SK-N-SH (cell line): Measurements from ENCODE around the gene CD248. TPM values are rescaled to one million over a fixed set of nuclear protein-coding genes. Genes with fewer than 3 reads are reported as not detected.

Experiments
- CTCF ChIA-PET: fragments of 300-600, 350-600 bp; formaldehyde crosslinking; extraction: SDS; loops from one replicate; lab custom pipeline; 2021; lab: Yijun Ruan, JAX
- POLR2A ChIA-PET: fragments of 350-600 bp; sonication (Branson Sonifier 250); formaldehyde crosslinking; extraction: SDS; loops from one replicate; lab custom pipeline; 2020; ENCODE audit warnings: antibody characterized with exemption, inconsistent platforms; lab: Yijun Ruan, JAX
- DNase-seq: peaks from one replicate; pipeline ENCODE4 v3.0.0; 2012
- H2AFZ ChIP-seq: fragments of 200-600 bp; sonication (generic); 2 replicates; pipeline ENCODE4 v1.8.1; 2016; ENCODE audit warnings: antibody characterized with exemption, mild to moderate bottlenecking, low read depth
- H3F3A ChIP-seq: fragments of 200-600 bp; sonication (generic); replicated peaks from 2 replicates; pipeline ENCODE3; 2016; ENCODE audit warnings: antibody characterized with exemption, mild to moderate bottlenecking; ENCODE audit not compliant: insufficient read depth
- H3K27ac ChIP-seq, 2 experiments: fragments of 200-500 bp in 1 of 2; fragments of 200-600 bp in 1 of 2; sonication (Bioruptor generic) in 1 of 2; sonication (generic), shearing (Covaris generic) in 1 of 2; 2 replicates each; pipeline versions ENCODE4 v1.5.1 to v1.6.1; 2014 to 2016; ENCODE audit warnings: low read depth in 2 of 2, inconsistent platforms in 1 of 2, low read length in 1 of 2, mild to moderate bottlenecking in 1 of 2, mixed read lengths in 1 of 2
- H3K27me3 ChIP-seq: fragments of 200-600 bp; sonication (generic), shearing (Covaris generic); 2 replicates; pipeline ENCODE4 v1.6.1; 2016; ENCODE audit warnings: mixed run types; ENCODE audit not compliant: insufficient read depth
- H3K36me3 ChIP-seq, 2 experiments: fragments of 200-500 bp in 1 of 2; fragments of 200-600 bp in 1 of 2; sonication (Bioruptor generic) in 1 of 2; sonication (generic) in 1 of 2; replicated peaks in 1 of 2; 2 replicates each; pipeline versions ENCODE3 to v1.5.1; 2014 to 2016; ENCODE audit warnings: low read length in 1 of 2, mild to moderate bottlenecking in 1 of 2; ENCODE audit not compliant: insufficient read depth in 2 of 2, control insufficient read depth in 1 of 2
- H3K4me1 ChIP-seq, 2 experiments: fragments of 200-500 bp in 1 of 2; fragments of 200-600 bp in 1 of 2; sonication (Bioruptor generic) in 1 of 2; sonication (generic), shearing (Covaris generic) in 1 of 2; 2 replicates each; pipeline versions ENCODE4 v1.5.1 to v1.6.1; 2014 to 2016; ENCODE audit warnings: low read depth in 1 of 2, low read length in 1 of 2, mixed run types in 1 of 2; ENCODE audit not compliant: insufficient read depth in 2 of 2, control insufficient read depth in 1 of 2
- H3K4me2 ChIP-seq: fragments of 200-600 bp; sonication (generic), shearing (Covaris generic); 2 replicates; pipeline ENCODE4 v1.6.1; 2017; ENCODE audit warnings: mixed run types
- H3K4me3 ChIP-seq, 2 experiments: fragments of 200-500 bp in 1 of 2; fragments of 200-600 bp in 1 of 2; sonication (Bioruptor generic) in 1 of 2; sonication (generic), shearing (Covaris generic) in 1 of 2; 2 replicates each; pipeline versions ENCODE4 v1.5.1 to v1.8.1; 2014 to 2016; ENCODE audit warnings: low read depth in 2 of 2, inconsistent platforms in 1 of 2, low read length in 1 of 2, mild to moderate bottlenecking in 1 of 2, mixed read lengths in 1 of 2, moderate library complexity in 1 of 2
- H3K79me2 ChIP-seq: fragments of 200-600 bp; sonication (generic); 2 replicates; pipeline ENCODE4 v1.8.1; 2017; ENCODE audit warnings: mild to moderate bottlenecking; ENCODE audit not compliant: insufficient read depth
- H3K9ac ChIP-seq: fragments of 200-600 bp; sonication (generic); 2 replicates; pipeline ENCODE4 v1.6.1; 2017; ENCODE audit warnings: mixed run types
- H3K9me2 ChIP-seq: fragments of 200-600 bp; sonication (generic); 2 replicates; pipeline ENCODE4 v1.6.1; 2017; ENCODE audit warnings: mixed run types
- H3K9me3 ChIP-seq: fragments of 200-600 bp; sonication (generic); 2 replicates; pipeline ENCODE4 v1.6.1; 2017; ENCODE audit warnings: mixed run types, mild to moderate bottlenecking, moderate library complexity
- H4K20me1 ChIP-seq: fragments of 200-600 bp; sonication (generic); 2 replicates; pipeline ENCODE4 v1.6.1; 2017; ENCODE audit warnings: mild to moderate bottlenecking, mixed run types; ENCODE audit not compliant: insufficient read depth
- CHD2 ChIP-seq: fragments of 150-350 bp; IDR thresholded peaks from 2 replicates; pipeline ENCODE4 v1.6.1; 2018; ENCODE audit warnings: low read length; ENCODE audit not compliant: partially characterized antibody
- CTCF ChIP-seq: fragments of 200-600 bp; sonication (generic); IDR thresholded peaks from 2 replicates; pipeline ENCODE4 v1.6.1; 2017; ENCODE audit warnings: antibody characterized with exemption, mild to moderate bottlenecking, moderate library complexity
- FOXJ3 ChIP-seq: sonication (generic); formaldehyde crosslinking; IDR thresholded peaks from 2 replicates; pipeline ENCODE4 v1.5.1; 2020; ENCODE audit warnings: mild to moderate bottlenecking, missing genetic modification reagents
- GABPA ChIP-seq: IDR thresholded peaks from 2 replicates; pipeline ENCODE4 v1.4.0; 2012; ENCODE audit warnings: low read depth, mild to moderate bottlenecking
- GATA2 ChIP-seq: sonication (generic); formaldehyde crosslinking; IDR thresholded peaks from 2 replicates; pipeline ENCODE4 v1.5.0; 2020; ENCODE audit warnings: mild to moderate bottlenecking, missing genetic modification reagents
- MAX ChIP-seq: IDR thresholded peaks from 2 replicates; pipeline ENCODE4 v1.4.0; 2012; ENCODE audit warnings: low read depth
- NFIC ChIP-seq: IDR thresholded peaks from 2 replicates; pipeline ENCODE4 v1.4.0; 2012; ENCODE audit warnings: borderline replicate concordance
- NRF1 ChIP-seq: IDR thresholded peaks from 2 replicates; pipeline ENCODE4 v1.6.1; 2012; ENCODE audit warnings: low read depth, mild to moderate bottlenecking, low read length
- RCOR1 ChIP-seq: fragments of 150-350 bp; IDR thresholded peaks from 2 replicates; pipeline ENCODE4 v1.6.1; 2017; ENCODE audit warnings: antibody characterized with exemption, low read length
- TAF1 ChIP-seq: IDR thresholded peaks from 2 replicates; pipeline ENCODE4 v1.6.1; 2012; ENCODE audit warnings: low read depth, mild to moderate bottlenecking, low read length, moderate library complexity, borderline replicate concordance
- YY1 ChIP-seq: IDR thresholded peaks from 2 replicates; pipeline ENCODE4 v1.4.0; 2012; ENCODE audit warnings: low read depth, mild to moderate bottlenecking
- WGBS: methylation state at CpG from one replicate; pipeline ENCODE4 v1.1.6; 2017; ENCODE audit warnings: low lambda C conversion rate; 5-methylcytosine and 5-hydroxymethylcytosine counted together
- polyA plus RNA-seq, 3 experiments: library from polyadenylated mRNA; depleted of rRNA; stranded (reverse); fragments of >200 nt; gene quantifications; 2 replicates each; pipeline ENCODE4 v1.2.3, GENCODE V29; 2012
- TF ChIP-seq, protein P1 (sequence below): IDR thresholded peaks from 2 replicates; pipeline ENCODE4 v1.6.1; 2012; ENCODE audit warnings: mild to moderate bottlenecking, low read depth, low read length, moderate library complexity
- TF ChIP-seq, protein P2 (sequence below): IDR thresholded peaks from 2 replicates; pipeline ENCODE4 v1.4.0; 2012; ENCODE audit warnings: low read depth, borderline replicate concordance

The CD248 gene
- polyA plus RNA-seq, 1 of the 3 experiments (the other 2 are of a cell fraction): 7.7 TPM

DNA sequence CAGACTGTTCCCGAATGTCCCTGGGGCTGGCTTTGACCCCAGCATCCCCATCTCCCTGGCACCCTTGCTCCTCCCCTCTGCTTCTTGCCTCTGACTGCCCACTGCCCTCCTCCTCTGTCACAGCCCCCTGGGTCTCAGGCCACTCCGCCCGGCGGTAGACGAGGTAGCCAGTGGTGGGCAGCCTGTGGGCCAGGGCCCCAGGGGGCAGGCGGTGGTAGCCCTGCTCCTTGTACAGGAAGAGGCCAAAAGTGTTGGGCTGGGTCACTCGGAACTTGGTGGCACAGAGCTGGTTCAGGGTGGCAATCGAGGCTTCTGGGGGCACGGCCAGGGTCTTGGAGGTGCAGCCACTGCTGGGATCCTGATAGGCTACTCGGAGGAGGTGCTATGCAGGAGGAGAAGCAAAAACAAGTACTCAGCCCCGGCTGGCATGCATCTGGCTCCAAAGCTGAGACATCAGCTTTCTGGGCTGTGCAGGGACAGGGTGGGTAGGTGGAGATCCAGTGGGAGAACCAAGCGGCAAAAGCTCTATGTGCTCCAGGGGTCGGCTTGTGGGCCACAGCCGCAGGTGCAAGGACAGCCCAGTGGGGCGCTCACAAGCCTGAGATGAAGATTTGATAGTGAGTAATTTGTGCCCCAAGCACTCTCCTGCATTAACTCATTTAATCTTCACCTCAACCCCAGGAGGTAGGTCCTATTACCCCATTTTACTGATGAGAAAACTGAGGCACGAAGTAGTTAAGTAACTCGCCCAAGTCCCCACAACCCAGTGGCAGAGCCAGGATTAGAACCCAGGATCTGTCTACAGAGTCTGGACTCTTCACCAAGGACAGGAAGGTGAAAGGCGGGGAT, 15.8 kb upstream of the CD248 start (continued):
- no peak for TF ChIP-seq CTCF
- no peak for TF ChIP-seq NFIC
- no peak for TF ChIP-seq GATA2 (CRISPR knock-in tag)
- no peak for TF ChIP-seq FOXJ3 (CRISPR knock-in tag)
- no peak for TF ChIP-seq NRF1

- Histone ChIP-seq H3K4me2 (no peak overlapping the region), H3K9me3 (no peaks in the 10 kb centered on the region), H3K27ac (no peak overlapping the region), H2AFZ (no peak overlapping the region), H3F3A (peaks cover 9% of the 10 kb centered on the region), H3K4me1 (peaks cover 30 to 41% of the 10 kb centered on the region in 2 experiments), H3K9ac (no peak overlapping the region), H3K27me3 (no peaks in the 10 kb centered on the region), H4K20me1 (no peaks in the 10 kb centered on the region; the same call in 1 of the 2 replicates), H3K4me3 (no peak overlapping the region), H3K36me3 (peaks cover 8 to 25% of the 10 kb centered on the region in 2 experiments), H3K79me2 (peaks cover 17% of the 10 kb centered on the region), H3K9me2 (no peaks in the 10 kb centered on the region)
- WGBS: 87% methylated on average over 9 of the region's 12 CpGs
- ChIA-PET CTCF (interaction anchor here (0.9 to 8.8 kb wide), 5 partner anchors 13 to 109 kb away, joined by 3 to 280 read pairs (median 6); partner anchors contain the start of genes B4GAT1, BRMS1 and CD248), POLR2A (interaction anchor here (1.1 kb wide), 1 partner anchor 15 kb away, joined by 3 read pairs; the partner anchor contains the start of gene CD248)
- TF ChIP-seq MAX (no peak), NFIC (no peak), TAF1 (no peak), GABPA (no peak), YY1 (no peak), CHD2 (no peak), CTCF (no peak), RCOR1 (no peak)
- TF ChIP-seq, protein P1, sequence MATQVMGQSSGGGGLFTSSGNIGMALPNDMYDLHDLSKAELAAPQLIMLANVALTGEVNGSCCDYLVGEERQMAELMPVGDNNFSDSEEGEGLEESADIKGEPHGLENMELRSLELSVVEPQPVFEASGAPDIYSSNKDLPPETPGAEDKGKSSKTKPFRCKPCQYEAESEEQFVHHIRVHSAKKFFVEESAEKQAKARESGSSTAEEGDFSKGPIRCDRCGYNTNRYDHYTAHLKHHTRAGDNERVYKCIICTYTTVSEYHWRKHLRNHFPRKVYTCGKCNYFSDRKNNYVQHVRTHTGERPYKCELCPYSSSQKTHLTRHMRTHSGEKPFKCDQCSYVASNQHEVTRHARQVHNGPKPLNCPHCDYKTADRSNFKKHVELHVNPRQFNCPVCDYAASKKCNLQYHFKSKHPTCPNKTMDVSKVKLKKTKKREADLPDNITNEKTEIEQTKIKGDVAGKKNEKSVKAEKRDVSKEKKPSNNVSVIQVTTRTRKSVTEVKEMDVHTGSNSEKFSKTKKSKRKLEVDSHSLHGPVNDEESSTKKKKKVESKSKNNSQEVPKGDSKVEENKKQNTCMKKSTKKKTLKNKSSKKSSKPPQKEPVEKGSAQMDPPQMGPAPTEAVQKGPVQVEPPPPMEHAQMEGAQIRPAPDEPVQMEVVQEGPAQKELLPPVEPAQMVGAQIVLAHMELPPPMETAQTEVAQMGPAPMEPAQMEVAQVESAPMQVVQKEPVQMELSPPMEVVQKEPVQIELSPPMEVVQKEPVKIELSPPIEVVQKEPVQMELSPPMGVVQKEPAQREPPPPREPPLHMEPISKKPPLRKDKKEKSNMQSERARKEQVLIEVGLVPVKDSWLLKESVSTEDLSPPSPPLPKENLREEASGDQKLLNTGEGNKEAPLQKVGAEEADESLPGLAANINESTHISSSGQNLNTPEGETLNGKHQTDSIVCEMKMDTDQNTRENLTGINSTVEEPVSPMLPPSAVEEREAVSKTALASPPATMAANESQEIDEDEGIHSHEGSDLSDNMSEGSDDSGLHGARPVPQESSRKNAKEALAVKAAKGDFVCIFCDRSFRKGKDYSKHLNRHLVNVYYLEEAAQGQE: no peak
- TF ChIP-seq, protein P2, sequence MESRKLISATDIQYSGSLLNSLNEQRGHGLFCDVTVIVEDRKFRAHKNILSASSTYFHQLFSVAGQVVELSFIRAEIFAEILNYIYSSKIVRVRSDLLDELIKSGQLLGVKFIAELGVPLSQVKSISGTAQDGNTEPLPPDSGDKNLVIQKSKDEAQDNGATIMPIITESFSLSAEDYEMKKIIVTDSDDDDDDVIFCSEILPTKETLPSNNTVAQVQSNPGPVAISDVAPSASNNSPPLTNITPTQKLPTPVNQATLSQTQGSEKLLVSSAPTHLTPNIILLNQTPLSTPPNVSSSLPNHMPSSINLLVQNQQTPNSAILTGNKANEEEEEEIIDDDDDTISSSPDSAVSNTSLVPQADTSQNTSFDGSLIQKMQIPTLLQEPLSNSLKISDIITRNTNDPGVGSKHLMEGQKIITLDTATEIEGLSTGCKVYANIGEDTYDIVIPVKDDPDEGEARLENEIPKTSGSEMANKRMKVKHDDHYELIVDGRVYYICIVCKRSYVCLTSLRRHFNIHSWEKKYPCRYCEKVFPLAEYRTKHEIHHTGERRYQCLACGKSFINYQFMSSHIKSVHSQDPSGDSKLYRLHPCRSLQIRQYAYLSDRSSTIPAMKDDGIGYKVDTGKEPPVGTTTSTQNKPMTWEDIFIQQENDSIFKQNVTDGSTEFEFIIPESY: no peak
- peak; percentile 12 for DNase-seq
Measured at GRCh38 chr11:66331542-66332370, 14.9 kb upstream of the CD248 start.
